Prostate gland (tissue), 2 donors: Measurements from ENCODE around the gene ZNF148. TPM values are rescaled to one million over a fixed set of nuclear protein-coding genes. Genes with fewer than 3 reads are reported as not detected.

Source experiments
- DNase-seq: peaks from one replicate; pipeline ENCODE4 v3.0.0-alpha.2; 2019; ENCODE audit warnings: low spot score
- H3K27ac ChIP-seq, 2 donors: fragments of 200-600 bp; sonication (generic); 2 replicates each; pipeline ENCODE4 v1.5.1; 2017 to 2019
- H3K27me3 ChIP-seq: fragments of 200-600 bp; sonication (generic); replicated peaks from 2 replicates; pipeline ENCODE4 v1.5.1; 2019; ENCODE audit not compliant: insufficient read depth
- H3K36me3 ChIP-seq, 2 donors: fragments of 200-600 bp; sonication (generic); 1 replicate in 1 of 2; 2 replicates in 1 of 2; pipeline versions ENCODE4 v1.5.1 to v1.8.1; 2017 to 2019
- H3K4me1 ChIP-seq: fragments of 200-600 bp; sonication (generic); replicated peaks from 2 replicates; pipeline ENCODE4 v1.5.1; 2019
- H3K4me3 ChIP-seq, 2 donors: fragments of 200-600 bp; sonication (generic); 2 replicates each; pipeline ENCODE4 v1.5.1; 2017 to 2019
- H3K9me3 ChIP-seq: fragments of 200-600 bp; sonication (generic); 2 replicates; pipeline ENCODE4 v1.5.1; 2017
- POLR2A ChIP-seq: fragments of 450-650 bp; IDR thresholded peaks from one replicate; pipeline ENCODE4 v1.6.1; 2016; ENCODE audit warnings: antibody characterized with exemption, mild to moderate bottlenecking
- POLR2AphosphoS5 ChIP-seq: sonication (generic); formaldehyde crosslinking; IDR thresholded peaks from one replicate; pipeline ENCODE4 v1.6.1; 2017; ENCODE audit warnings: antibody characterized with exemption
- WGBS: methylation state at CpG from one replicate; pipeline ENCODE4 v1.1.5; 2018; 5-methylcytosine and 5-hydroxymethylcytosine counted together
- intact Hi-C: fragments of 100-400 bp; cut with DNase I; formaldehyde crosslinking; loops from one replicate; pipeline ENCODE4 v1.14.2; 2022
- total RNA-seq, 2 donors: library from RNA; depleted of rRNA; stranded (reverse); fragments of >200 nt; gene quantifications; one replicate each; pipeline ENCODE4 v1.1.0, GENCODE V29; 2016
- TF ChIP-seq, protein P1 (sequence below), 4 experiments: fragments of 200-600 bp in 2 of 4; fragments of 450-650 bp in 2 of 4; sonication (generic) in 2 of 4; IDR thresholded peaks; 1 replicate in 3 of 4; 2 replicates in 1 of 4; pipeline ENCODE4 v1.5.1; 2016 to 2019; ENCODE audit warnings: antibody characterized with exemption in 4 of 4, mild to moderate bottlenecking in 2 of 4, moderate library complexity in 2 of 4

ZNF148 gene
- total RNA-seq, 2 donors from 2014 or later, result 26.9 to 28.5 TPM

DNA sequence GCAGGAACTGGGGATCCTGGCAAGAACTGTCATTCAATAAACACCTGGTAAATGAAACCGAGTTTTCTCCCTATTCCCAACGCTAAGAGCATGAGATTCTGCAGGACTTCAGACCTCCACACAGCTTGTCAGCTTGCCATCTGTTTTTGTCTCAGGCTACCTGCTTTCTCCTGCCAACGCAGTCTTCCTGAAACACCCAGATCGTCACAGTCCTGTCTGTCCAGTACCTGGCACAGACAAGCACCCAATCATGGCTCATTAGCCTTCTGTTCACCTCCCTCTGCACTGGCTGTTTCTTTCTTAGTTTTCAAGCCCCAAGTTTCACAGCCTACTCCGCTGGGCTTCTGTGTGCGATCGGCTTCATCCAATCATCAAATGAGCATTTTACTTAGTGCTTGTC is 167.6 kb downstream of the ZNF148 start:
- peak; percentile 33 for DNase-seq
- intact Hi-C loops, result no loop called here
- no peaks in the 10 kb centered on the region for H3K27me3 ChIP-seq
- H3K4me1 ChIP-seq, result no peaks in the 10 kb centered on the region
- TF ChIP-seq, protein P1, sequence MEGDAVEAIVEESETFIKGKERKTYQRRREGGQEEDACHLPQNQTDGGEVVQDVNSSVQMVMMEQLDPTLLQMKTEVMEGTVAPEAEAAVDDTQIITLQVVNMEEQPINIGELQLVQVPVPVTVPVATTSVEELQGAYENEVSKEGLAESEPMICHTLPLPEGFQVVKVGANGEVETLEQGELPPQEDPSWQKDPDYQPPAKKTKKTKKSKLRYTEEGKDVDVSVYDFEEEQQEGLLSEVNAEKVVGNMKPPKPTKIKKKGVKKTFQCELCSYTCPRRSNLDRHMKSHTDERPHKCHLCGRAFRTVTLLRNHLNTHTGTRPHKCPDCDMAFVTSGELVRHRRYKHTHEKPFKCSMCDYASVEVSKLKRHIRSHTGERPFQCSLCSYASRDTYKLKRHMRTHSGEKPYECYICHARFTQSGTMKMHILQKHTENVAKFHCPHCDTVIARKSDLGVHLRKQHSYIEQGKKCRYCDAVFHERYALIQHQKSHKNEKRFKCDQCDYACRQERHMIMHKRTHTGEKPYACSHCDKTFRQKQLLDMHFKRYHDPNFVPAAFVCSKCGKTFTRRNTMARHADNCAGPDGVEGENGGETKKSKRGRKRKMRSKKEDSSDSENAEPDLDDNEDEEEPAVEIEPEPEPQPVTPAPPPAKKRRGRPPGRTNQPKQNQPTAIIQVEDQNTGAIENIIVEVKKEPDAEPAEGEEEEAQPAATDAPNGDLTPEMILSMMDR (IDR thresholded peaks at IDR 0.05), result no peak
- TF ChIP-seq POLR2A (no peak), POLR2AphosphoS5 (peak; percentile 30)
- 56% methylated on average over 7 of the region's 7 CpGs for WGBS
- peak overlapping the region in 1 of 2 donors; percentile 39 for H3K27ac ChIP-seq
- no peak overlapping the region for H3K4me3 ChIP-seq
- H3K9me3 ChIP-seq, result no peaks in the 10 kb centered on the region
- no peaks in the 10 kb centered on the region for H3K36me3 ChIP-seq

DNA sequence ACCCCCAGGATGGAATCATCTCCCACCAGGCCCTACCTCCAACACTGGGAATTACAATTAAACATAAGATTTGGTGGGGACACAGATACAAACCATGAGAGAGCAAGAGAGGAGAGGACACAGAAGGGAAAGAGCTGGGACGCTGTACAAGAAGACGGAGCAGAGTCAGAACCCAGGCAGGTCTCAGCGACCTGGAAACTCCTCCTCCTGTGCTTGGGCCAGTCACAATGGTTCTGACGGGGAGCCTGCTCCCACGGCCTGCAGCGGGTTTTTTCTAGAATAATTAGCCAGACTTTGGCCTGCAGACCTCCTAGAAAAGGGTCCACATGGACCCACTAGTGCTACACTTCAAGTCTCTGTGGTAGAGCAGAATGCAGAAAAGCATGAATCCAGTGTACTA is 168.2 kb downstream of the ZNF148 start:
- TF ChIP-seq POLR2AphosphoS5 (no peak), POLR2A (no peak)
- TF ChIP-seq, protein P1 (IDR thresholded peaks at IDR 0.05), result no peak
- Histone ChIP-seq H3K36me3 (no peaks in the 10 kb centered on the region), H3K9me3 (no peaks in the 10 kb centered on the region), H3K27me3 (no peaks in the 10 kb centered on the region), H3K4me1 (no peaks in the 10 kb centered on the region), H3K4me3 (no peak overlapping the region), H3K27ac (peak overlapping the region in 1 of 2 donors; percentile 39)
- no peak for DNase-seq
- 74% methylated on average over 6 of the region's 6 CpGs for WGBS
- intact Hi-C loops, result no loop called here

DNA sequence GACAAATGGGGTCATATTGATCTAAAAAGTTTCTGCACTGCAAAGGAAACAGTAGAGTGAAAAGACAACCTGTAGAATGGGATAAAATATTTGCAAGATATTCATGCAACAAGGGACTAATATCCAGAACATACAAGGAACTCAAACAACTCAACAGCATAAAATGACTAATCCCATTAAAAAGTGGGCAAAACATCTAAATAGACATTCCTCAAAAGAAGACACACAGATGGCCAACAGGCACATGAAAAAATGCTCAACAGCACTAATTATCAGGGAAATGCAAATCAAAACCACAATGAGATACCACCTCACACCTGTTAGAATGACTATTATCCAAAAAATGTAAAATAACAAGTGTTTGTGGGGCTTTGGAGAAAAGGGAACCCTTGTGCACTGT is 171.4 kb downstream of the ZNF148 start:
- TF ChIP-seq, protein P1 (IDR thresholded peaks at IDR 0.05), result no peak
- no peak for TF ChIP-seq POLR2A
- no peak for TF ChIP-seq POLR2AphosphoS5
- Histone ChIP-seq H3K27me3 (no peaks in the 10 kb centered on the region), H3K36me3 (no peaks in the 10 kb centered on the region), H3K4me3 (no peak overlapping the region), H3K4me1 (no peaks in the 10 kb centered on the region), H3K9me3 (no peaks in the 10 kb centered on the region), H3K27ac (no peak overlapping the region)
- DNase-seq, result no peak
- intact Hi-C loops, result no loop called here

DNA sequence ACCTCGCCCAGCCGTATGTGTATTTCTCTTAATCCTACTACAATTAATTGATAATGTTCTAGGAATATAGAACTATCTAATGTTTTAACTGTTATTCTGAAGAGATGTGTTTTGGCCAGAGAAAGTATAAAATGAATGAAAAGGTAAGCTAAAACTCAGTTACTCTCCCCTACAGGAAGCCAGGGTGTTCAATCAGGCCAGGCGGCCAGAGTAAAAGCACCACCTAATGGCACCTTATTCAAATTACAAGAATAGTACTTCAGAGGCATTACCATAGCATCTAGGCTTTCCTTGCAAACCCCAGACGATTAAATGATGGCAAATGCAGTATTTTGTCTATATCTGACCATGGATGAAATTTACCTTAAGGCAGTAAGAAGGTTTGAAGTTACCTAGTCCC is 172.9 kb downstream of the ZNF148 start:
- no peaks in the 10 kb centered on the region for H3K4me1 ChIP-seq
- H3K36me3 ChIP-seq, result no peaks in the 10 kb centered on the region
- WGBS, result 82% methylated on average over 4 of the region's 4 CpGs
- no peak for DNase-seq
- no peak overlapping the region for H3K27ac ChIP-seq
- intact Hi-C loops, result no loop called here
- no peak overlapping the region for H3K4me3 ChIP-seq
- H3K27me3 ChIP-seq, result no peaks in the 10 kb centered on the region
- TF ChIP-seq, protein P1 (IDR thresholded peaks at IDR 0.05), result no peak
- TF ChIP-seq POLR2A, result no peak
- no peak for TF ChIP-seq POLR2AphosphoS5
- H3K9me3 ChIP-seq, result no peaks in the 10 kb centered on the region

DNA sequence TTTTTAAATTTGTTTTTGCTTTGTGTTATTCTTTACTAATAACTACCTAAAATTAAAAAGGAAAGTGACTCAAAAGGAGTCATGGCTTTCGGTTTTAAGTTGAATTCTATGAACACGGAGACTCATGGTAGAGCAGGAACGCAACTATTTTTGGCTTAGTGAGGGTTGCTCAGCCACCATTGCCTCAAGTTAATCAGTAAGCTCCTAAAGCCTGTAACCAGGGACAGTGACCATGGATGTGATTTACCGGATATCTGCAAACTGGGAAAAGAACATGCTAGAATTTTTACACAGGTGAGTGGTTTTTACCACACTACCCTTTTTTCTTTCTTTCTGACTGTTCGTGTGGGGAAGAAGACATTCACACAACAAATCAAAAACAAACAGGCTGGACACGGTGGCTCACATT is 174.4 kb downstream of the ZNF148 start:
- intact Hi-C loops, result no loop called here
- no peaks in the 10 kb centered on the region for H3K27me3 ChIP-seq
- H3K9me3 ChIP-seq, result no peaks in the 10 kb centered on the region
- TF ChIP-seq POLR2A (no peak), POLR2AphosphoS5 (no peak)
- TF ChIP-seq, protein P1 (IDR thresholded peaks at IDR 0.05), result no peak
- 76% methylated on average over 6 of the region's 6 CpGs for WGBS
- no peaks in the 10 kb centered on the region for H3K4me1 ChIP-seq
- H3K27ac ChIP-seq, result no peak overlapping the region
- H3K4me3 ChIP-seq, result no peak overlapping the region
- no peaks in the 10 kb centered on the region for H3K36me3 ChIP-seq
- no peak for DNase-seq
